Transverse colon (tissue), 4 donors: ENCODE results near the gene DEFB114. TPM values are rescaled to one million over a fixed set of nuclear protein-coding genes. Genes with fewer than 3 reads are reported as not detected.

ENCODE experiments used
- DNase-seq: peaks from one replicate; pipeline ENCODE4 v3.0.0-alpha.2; 2019
- H3K27ac ChIP-seq, 4 donors: fragments of 200-600 bp; sonication (generic); 2 replicates each; pipeline ENCODE4 v1.5.1; 2016 to 2018; ENCODE audit warnings: inconsistent platforms in 4 of 4
- H3K27me3 ChIP-seq: fragments of 200-600 bp; sonication (generic); 2 replicates; pipeline ENCODE4 v1.5.1; 2017; ENCODE audit warnings: inconsistent platforms
- H3K36me3 ChIP-seq, 4 donors: fragments of 200-600 bp; sonication (generic); 2 replicates each; pipeline ENCODE4 v1.5.1; 2017 to 2019; ENCODE audit warnings: inconsistent platforms in 4 of 4
- H3K4me1 ChIP-seq, 4 donors: fragments of 200-600 bp; sonication (generic); 2 replicates each; pipeline ENCODE4 v1.5.1; 2017 to 2020; ENCODE audit warnings: inconsistent platforms in 4 of 4
- H3K4me3 ChIP-seq, 4 donors: fragments of 200-600 bp; sonication (generic); 1 replicate in 1 of 4; 2 replicates in 3 of 4; pipeline versions ENCODE4 v1.5.1 to v1.6.1; 2017 to 2019; ENCODE audit warnings: inconsistent platforms in 4 of 4
- H3K9me3 ChIP-seq, 2 donors: fragments of 200-600 bp; sonication (generic); 2 replicates each; pipeline ENCODE4 v1.5.1; 2017 to 2019; ENCODE audit warnings: inconsistent platforms in 2 of 2
- CTCF ChIP-seq, 5 experiments: fragments of 200-600 bp in 3 of 5; fragments of 450-650 bp in 2 of 5; sonication (generic) in 3 of 5; IDR thresholded peaks; 1 replicate in 2 of 5; 2 replicates in 3 of 5; pipeline ENCODE4 v1.5.1; 2016 to 2017; ENCODE audit warnings: antibody characterized with exemption in 5 of 5, inconsistent platforms in 3 of 5, mild to moderate bottlenecking in 2 of 5, moderate library complexity in 1 of 5
- EP300 ChIP-seq: sonication (generic); formaldehyde crosslinking; IDR thresholded peaks from one replicate; pipeline ENCODE4 v1.6.1; 2017; ENCODE audit warnings: antibody characterized with exemption, low read depth
- POLR2A ChIP-seq: fragments of 450-650 bp; IDR thresholded peaks from one replicate; pipeline ENCODE4 v1.6.1; 2016; ENCODE audit warnings: antibody characterized with exemption, mild to moderate bottlenecking, moderate library complexity
- POLR2AphosphoS5 ChIP-seq, 3 donors: sonication (generic); formaldehyde crosslinking; IDR thresholded peaks; one replicate each; pipeline ENCODE4 v1.6.1; 2016; ENCODE audit warnings: antibody characterized with exemption in 3 of 3
- WGBS, 2 donors: methylation state at CpG; one replicate each; pipeline ENCODE4 v1.1.5; 2018; ENCODE audit warnings: low coverage in 1 of 2; 5-methylcytosine and 5-hydroxymethylcytosine counted together
- in situ Hi-C, 4 donors: fragments of 200-750 bp; cut with MboI; loops; one replicate each; pipeline versions ENCODE4 v1.15.0 to v1.15.1; 2017; ENCODE audit warnings: low sequenced_read_pairs in 3 of 4, low pct_ligation_motif_present in 1 of 4, low pct_unique_long_range_greater_than_20kb in 1 of 4
- intact Hi-C: fragments of 100-400 bp; cut with DNase I; formaldehyde crosslinking; loops from one replicate; pipeline ENCODE4 v1.15.1; 2023; ENCODE audit warnings: low total_unique reads
- total RNA-seq, 4 donors: library from RNA; depleted of rRNA; stranded (reverse); fragments of >200 nt; gene quantifications; one replicate each; pipeline ENCODE4 v1.1.0, GENCODE V29; 2016

DEFB114 gene
- total RNA-seq, 4 donors from 2014 or later, result not detected

GRCh38 chr6:49919935-49920644 lies 43.9 kb downstream of the DEFB114 start:
- intact Hi-C loops (no loop called here), in situ Hi-C loops (no loop called here)
- Histone ChIP-seq H3K4me1 (no peaks in the 10 kb centered on the region), H3K36me3 (no peaks in the 10 kb centered on the region), H3K27ac (no peak overlapping the region), H3K27me3 (no peaks in the 10 kb centered on the region), H3K4me3 (no peak overlapping the region), H3K9me3 (no peaks in the 10 kb centered on the region)
- TF ChIP-seq EP300 (no peak), POLR2AphosphoS5 (IDR thresholded peaks at IDR 0.05) (no peak), CTCF (IDR thresholded peaks at IDR 0.05) (no peak), POLR2A (no peak)
- 70 to 81% methylated on average over 5 of the region's 5 CpGs for WGBS, 2 donors
- no peak for DNase-seq

GRCh38 chr6:49919261-49919660 lies 44.7 kb downstream of the DEFB114 start:
- 81 to 92% methylated on average over 4 of the region's 4 CpGs for WGBS, 2 donors
- intact Hi-C loops (no loop called here), in situ Hi-C loops (no loop called here)
- Histone ChIP-seq H3K4me3 (no peak overlapping the region), H3K27me3 (no peaks in the 10 kb centered on the region), H3K4me1 (no peaks in the 10 kb centered on the region), H3K27ac (no peak overlapping the region), H3K36me3 (no peaks in the 10 kb centered on the region), H3K9me3 (no peaks in the 10 kb centered on the region)
- TF ChIP-seq POLR2AphosphoS5 (IDR thresholded peaks at IDR 0.05), result no peak
- no peak for TF ChIP-seq POLR2A
- TF ChIP-seq EP300, result no peak
- no peak for TF ChIP-seq CTCF (IDR thresholded peaks at IDR 0.05)
- DNase-seq, result no peak

- intact Hi-C loops, result no loop called here
- DNase-seq, result no peak
- H3K4me3 ChIP-seq, result no peak overlapping the region
- no peaks in the 10 kb centered on the region for H3K27me3 ChIP-seq
- H3K36me3 ChIP-seq, result no peaks in the 10 kb centered on the region
- no peak overlapping the region for H3K27ac ChIP-seq
- in situ Hi-C loops, result no loop called here
- 58% methylated on average over 2 of the region's 2 CpGs; no CpG with 5 or more reads in 1 of the 2 donors for WGBS, 2 donors
- no peaks in the 10 kb centered on the region for H3K9me3 ChIP-seq
- H3K4me1 ChIP-seq, result no peaks in the 10 kb centered on the region
- TF ChIP-seq POLR2AphosphoS5 (IDR thresholded peaks at IDR 0.05), result no peak
- TF ChIP-seq EP300, result no peak
- no peak for TF ChIP-seq CTCF (IDR thresholded peaks at IDR 0.05)
These were observed 45.2 kb downstream of the DEFB114 start for GRCh38 chr6:49918787-49919186.

- intact Hi-C loops, result no loop called here
- WGBS, 2 donors, result 45 to 50% methylated on average over 3 of the region's 3 CpGs
- no peak for TF ChIP-seq POLR2AphosphoS5 (IDR thresholded peaks at IDR 0.05)
- no peak for TF ChIP-seq POLR2A
- no peak for TF ChIP-seq EP300
- no peak for TF ChIP-seq CTCF (IDR thresholded peaks at IDR 0.05)
- Histone ChIP-seq H3K27ac (no peak overlapping the region), H3K27me3 (no peaks in the 10 kb centered on the region), H3K9me3 (no peaks in the 10 kb centered on the region), H3K4me1 (no peaks in the 10 kb centered on the region), H3K4me3 (no peak overlapping the region), H3K36me3 (no peaks in the 10 kb centered on the region)
- no peak for DNase-seq
- in situ Hi-C loops, result no loop called here
These were observed 48.9 kb downstream of the DEFB114 start for GRCh38 chr6:49915035-49915434.
